Mesothelial cell of epicardium (in vitro differentiated cells): ENCODE measurements around the gene KCTD1. TPM values are rescaled to one million over a fixed set of nuclear protein-coding genes. Genes with fewer than 3 reads are reported as not detected.
A peak's percentile ranks its signal among the peaks of the same experiment; 100 is the strongest.

Source experiments
- DNase-seq, 2 experiments: peaks; one replicate each; pipeline ENCODE4 v3.0.0; 2021; ENCODE audit warnings: low spot score in 2 of 2; ENCODE audit not compliant: unreplicated experiment in 2 of 2
- H3K27ac Mint-ChIP-seq: 2 replicates; pipeline ENCODE4 v1.8.0; 2021; ENCODE audit warnings: mixed read lengths
- H3K27me3 Mint-ChIP-seq: 2 replicates; pipeline ENCODE4 v1.8.0; 2021; ENCODE audit warnings: low read depth, mixed read lengths
- H3K36me3 Mint-ChIP-seq: 2 replicates; pipeline ENCODE4 v1.8.0; 2021; ENCODE audit warnings: mixed read lengths
- H3K4me1 Mint-ChIP-seq: 2 replicates; pipeline ENCODE4 v1.8.0; 2021; ENCODE audit warnings: mixed read lengths
- H3K4me3 Mint-ChIP-seq: 2 replicates; pipeline ENCODE4 v1.8.0; 2021; ENCODE audit warnings: mild to moderate bottlenecking, moderate library complexity, mixed read lengths
- H3K9me3 Mint-ChIP-seq: 2 replicates; pipeline ENCODE4 v1.8.0; 2021; ENCODE audit warnings: mixed read lengths
- CTCF ChIP-seq: fragments of 200-600 bp; sonication (generic); IDR thresholded peaks from one replicate; pipeline ENCODE4 v1.5.0; 2021; ENCODE audit warnings: antibody characterized with exemption; ENCODE audit not compliant: unreplicated experiment
- total RNA-seq: library from RNA; stranded (reverse); gene quantifications from 3 replicates; pipeline ENCODE4 v1.2.1, GENCODE V29; 2021

The KCTD1 gene
- total RNA-seq, 1 donor from 2014 or later = 38.5 TPM

GRCh38 chr18:26491194-26491816, 57.0 kb downstream of the KCTD1 start:
- no peak overlapping the region for H3K4me3 Mint-ChIP-seq
- TF ChIP-seq CTCF = no peak
- H3K27ac Mint-ChIP-seq = no peak overlapping the region
- H3K36me3 Mint-ChIP-seq = peaks cover 21% of the 10 kb centered on the region
- no peaks in the 10 kb centered on the region for H3K9me3 Mint-ChIP-seq
- peaks cover 17% of the 10 kb centered on the region for H3K4me1 Mint-ChIP-seq
- H3K27me3 Mint-ChIP-seq = no peaks in the 10 kb centered on the region
- DNase-seq = no peak

GRCh38 chr18:26489881-26490280, 58.5 kb downstream of the KCTD1 start:
- peaks cover 17% of the 10 kb centered on the region for H3K4me1 Mint-ChIP-seq
- TF ChIP-seq CTCF = no peak
- H3K36me3 Mint-ChIP-seq = peaks cover 20% of the 10 kb centered on the region
- no peak for DNase-seq
- H3K27me3 Mint-ChIP-seq = no peaks in the 10 kb centered on the region
- H3K27ac Mint-ChIP-seq = no peak overlapping the region
- H3K4me3 Mint-ChIP-seq = no peak overlapping the region
- no peaks in the 10 kb centered on the region for H3K9me3 Mint-ChIP-seq

GRCh38 chr18:26489191-26489590, 59.2 kb downstream of the KCTD1 start:
- no peak for DNase-seq
- Mint-ChIP-seq H3K4me3 (no peak overlapping the region), H3K36me3 (peaks cover 19% of the 10 kb centered on the region), H3K27me3 (no peaks in the 10 kb centered on the region), H3K9me3 (no peaks in the 10 kb centered on the region), H3K27ac (no peak overlapping the region), H3K4me1 (peaks cover 17% of the 10 kb centered on the region)
- TF ChIP-seq CTCF = no peak

- Mint-ChIP-seq H3K36me3 (peaks cover 19% of the 10 kb centered on the region), H3K4me3 (no peak overlapping the region), H3K9me3 (no peaks in the 10 kb centered on the region), H3K27ac (peak overlapping the region; percentile 37), H3K4me1 (peaks cover 18% of the 10 kb centered on the region), H3K27me3 (no peaks in the 10 kb centered on the region)
- no peak for TF ChIP-seq CTCF
- DNase-seq = no peak
These were observed 59.8 kb downstream of the KCTD1 start for GRCh38 chr18:26488417-26489009.

- TF ChIP-seq CTCF = no peak
- Mint-ChIP-seq H3K36me3 (peaks cover 14% of the 10 kb centered on the region), H3K9me3 (no peaks in the 10 kb centered on the region), H3K4me1 (peaks cover 20% of the 10 kb centered on the region), H3K4me3 (no peak overlapping the region), H3K27me3 (no peaks in the 10 kb centered on the region), H3K27ac (no peak overlapping the region)
- no peak for DNase-seq
These were observed 60.9 kb downstream of the KCTD1 start for GRCh38 chr18:26487437-26487836.
